ENCODE results near the gene AP1S3. TPM values are rescaled to one million over a fixed set of nuclear protein-coding genes. Genes with fewer than 3 reads are reported as not detected.
"Not testable (repeated sequence)": the region's sequence is repeated elsewhere in the genome, so short reads cannot be mapped to it uniquely, and the experiment has no call there.

Gene AP1S3
- total and polyA plus RNA-seq, 2 donors (not counting 3 experiments of a cell fraction or from before 2014, with no cell fraction given): 0.69 to 3.8 TPM

- ChIA-PET CTCF (interaction anchor here (0.6 to 1.2 kb wide), 3 partner anchors 10 to 35 kb away, joined by 3 to 5 read pairs (median 4); no protein-coding TSS in a partner anchor), POLR2A (no interaction called here)
- no TSS peak for BruUV-seq (replicated peaks)
- Histone ChIP-seq H3K9me1 (replicated peaks; ENCODE audit: control insufficient read depth, extremely low read depth, insufficient read depth, low read length) (peaks cover 2% of the 10 kb centered on the region), H3K9ac (replicated peaks; ENCODE audit: extremely low read depth, insufficient read depth, low read length) (no peak overlapping the region), H3K4me2 (ENCODE audit: insufficient read depth, low read length) (no peak overlapping the region), H2AFZ (ENCODE audit: low read depth, low read length) (no peak overlapping the region), H4K20me1 (replicated peaks; ENCODE audit: control insufficient read depth, extremely low read depth, insufficient read depth, low read length) (no peaks in the 10 kb centered on the region), H3K79me2 (ENCODE audit: control insufficient read depth, insufficient read depth, low read length) (no peaks in the 10 kb centered on the region), H3K4me3 (replicated peaks in 1 of 3; ENCODE audit: insufficient read depth in 1 of 3, low read depth in 1 of 3, low read length in 3 of 3) (no peak overlapping the region), H3K36me3 (ENCODE audit: control insufficient read depth in 2 of 2, extremely low read depth in 1 of 2, insufficient read depth in 2 of 2, low read length in 2 of 2) (no peaks in the 10 kb centered on the region), H3K9me3 (replicated peaks; ENCODE audit: control insufficient read depth, insufficient read depth, low read length) (no peaks in the 10 kb centered on the region), H3K27me3 (ENCODE audit: control insufficient read depth in 2 of 2, insufficient read depth in 2 of 2, low read length in 2 of 2) (no peaks in the 10 kb centered on the region), H3K4me1 (ENCODE audit: control insufficient read depth, extremely low read depth, insufficient read depth, low read length) (peaks cover 40% of the 10 kb centered on the region), H3K27ac (ENCODE audit: insufficient read depth, low read depth, low read length) (no peak overlapping the region)
- no peak for FAIRE-seq
- no peak for DNase-seq (ENCODE audit: low read depth, low spot score)
- dilution Hi-C loops (cut with MboI; ENCODE audit: extremely low pct_ligation_motif_present, low sequenced_read_pairs) (no loop called here), intact Hi-C loops (cut with micrococcal nuclease) (loop anchor here (5.0 kb wide), 1 partner anchor 66 kb away; no protein-coding TSS in a partner anchor)
- no peak for TF ChIP-seq POLR2AphosphoS5 (IDR thresholded peaks at IDR 0.05; ENCODE audit: insufficient read depth, low read depth, low read length)
- no peak for TF ChIP-seq GATA2 (IDR thresholded peaks at IDR 0.05; ENCODE audit: insufficient read depth, insufficient read length, low read depth, low read length)
- TF ChIP-seq JUN (IDR thresholded peaks at IDR 0.05; ENCODE audit: borderline replicate concordance, insufficient read depth, insufficient read length, low read depth): no peak
- no peak for TF ChIP-seq EZH2 (IDR thresholded peaks at IDR 0.05; ENCODE audit: borderline replicate concordance, low read depth, low read length, severe bottlenecking)
- no peak for TF ChIP-seq FOS (IDR thresholded peaks at IDR 0.05; ENCODE audit: borderline replicate concordance, insufficient read depth, low read length)
- TF ChIP-seq, protein P1, sequence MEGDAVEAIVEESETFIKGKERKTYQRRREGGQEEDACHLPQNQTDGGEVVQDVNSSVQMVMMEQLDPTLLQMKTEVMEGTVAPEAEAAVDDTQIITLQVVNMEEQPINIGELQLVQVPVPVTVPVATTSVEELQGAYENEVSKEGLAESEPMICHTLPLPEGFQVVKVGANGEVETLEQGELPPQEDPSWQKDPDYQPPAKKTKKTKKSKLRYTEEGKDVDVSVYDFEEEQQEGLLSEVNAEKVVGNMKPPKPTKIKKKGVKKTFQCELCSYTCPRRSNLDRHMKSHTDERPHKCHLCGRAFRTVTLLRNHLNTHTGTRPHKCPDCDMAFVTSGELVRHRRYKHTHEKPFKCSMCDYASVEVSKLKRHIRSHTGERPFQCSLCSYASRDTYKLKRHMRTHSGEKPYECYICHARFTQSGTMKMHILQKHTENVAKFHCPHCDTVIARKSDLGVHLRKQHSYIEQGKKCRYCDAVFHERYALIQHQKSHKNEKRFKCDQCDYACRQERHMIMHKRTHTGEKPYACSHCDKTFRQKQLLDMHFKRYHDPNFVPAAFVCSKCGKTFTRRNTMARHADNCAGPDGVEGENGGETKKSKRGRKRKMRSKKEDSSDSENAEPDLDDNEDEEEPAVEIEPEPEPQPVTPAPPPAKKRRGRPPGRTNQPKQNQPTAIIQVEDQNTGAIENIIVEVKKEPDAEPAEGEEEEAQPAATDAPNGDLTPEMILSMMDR (IDR thresholded peaks at IDR 0.05; ENCODE audit: extremely low read depth in 1 of 2, insufficient read depth in 1 of 2, low read depth in 1 of 2, low read length in 2 of 2): no peak
- TF ChIP-seq POLR2A (IDR thresholded peaks at IDR 0.05; ENCODE audit: low read depth, low read length): no peak
- TF ChIP-seq, protein P2, sequence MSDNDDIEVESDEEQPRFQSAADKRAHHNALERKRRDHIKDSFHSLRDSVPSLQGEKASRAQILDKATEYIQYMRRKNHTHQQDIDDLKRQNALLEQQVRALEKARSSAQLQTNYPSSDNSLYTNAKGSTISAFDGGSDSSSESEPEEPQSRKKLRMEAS (IDR thresholded peaks at IDR 0.05; ENCODE audit: insufficient read depth, insufficient read length): no peak
- TF ChIP-seq MYC (IDR thresholded peaks at IDR 0.05; ENCODE audit: low read depth, low read length): no peak
Observed at GRCh38 chr2:223762853-223763252, 74.5 kb downstream of the AP1S3 start.

DNA sequence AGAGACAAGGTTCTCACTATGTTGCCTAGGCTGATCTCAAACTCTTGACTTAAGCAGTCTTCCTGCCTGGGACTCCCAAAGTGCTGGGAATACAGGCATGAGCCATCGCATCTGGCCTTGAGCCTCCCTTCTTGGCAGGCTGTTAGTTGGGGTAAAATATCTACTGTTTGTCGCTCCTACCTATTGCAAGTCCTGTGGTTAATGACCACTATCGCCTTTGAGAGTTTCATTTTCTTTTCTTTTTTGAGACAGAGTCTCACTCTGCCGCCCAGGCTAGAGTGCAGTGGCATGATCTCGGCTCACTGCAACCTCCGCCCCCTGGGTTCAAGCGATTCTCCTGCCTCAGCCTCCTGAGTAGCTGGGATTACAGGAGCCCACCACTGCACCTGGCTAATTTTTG, 75.6 kb downstream of the AP1S3 start:
- POLR2A ChIA-PET; H3K27ac ChIP-seq (ENCODE audit: insufficient read depth, low read depth, low read length); FAIRE-seq; H3K27me3 ChIP-seq (ENCODE audit: control insufficient read depth in 2 of 2, insufficient read depth in 2 of 2, low read length in 2 of 2); H3K9me1 ChIP-seq (replicated peaks; ENCODE audit: control insufficient read depth, extremely low read depth, insufficient read depth, low read length); H3K9me3 ChIP-seq (replicated peaks; ENCODE audit: control insufficient read depth, insufficient read depth, low read length); dilution Hi-C loops (cut with MboI; ENCODE audit: extremely low pct_ligation_motif_present, low sequenced_read_pairs); H3K9ac ChIP-seq (replicated peaks; ENCODE audit: extremely low read depth, insufficient read depth, low read length); H3K4me2 ChIP-seq (ENCODE audit: insufficient read depth, low read length); H3K79me2 ChIP-seq (ENCODE audit: control insufficient read depth, insufficient read depth, low read length); H3K4me3 ChIP-seq (replicated peaks in 1 of 3; ENCODE audit: insufficient read depth in 1 of 3, low read depth in 1 of 3, low read length in 3 of 3); H3K36me3 ChIP-seq (ENCODE audit: control insufficient read depth in 2 of 2, extremely low read depth in 1 of 2, insufficient read depth in 2 of 2, low read length in 2 of 2); H2AFZ ChIP-seq (ENCODE audit: low read depth, low read length); BruUV-seq (replicated peaks); H4K20me1 ChIP-seq (replicated peaks; ENCODE audit: control insufficient read depth, extremely low read depth, insufficient read depth, low read length); DNase-seq (ENCODE audit: low read depth, low spot score): not testable (repeated sequence)
- CTCF ChIA-PET: interaction anchor here (1.4 to 2.4 kb wide), 2 partner anchors 36 to 70 kb away, joined by 6 to 12 read pairs; no protein-coding TSS in a partner anchor
- peaks cover 40% of the 10 kb centered on the region for H3K4me1 ChIP-seq (ENCODE audit: control insufficient read depth, extremely low read depth, insufficient read depth, low read length)
- intact Hi-C loops (cut with micrococcal nuclease): loop anchor here (1.0 to 5.0 kb wide), 2 partner anchors 36 to 64 kb away; no protein-coding TSS in a partner anchor
